WERI-Rb-1 (cell line): Measurements from ENCODE around the gene BCL7C.

Experiments used
- DNase-seq: peaks from one replicate; pipeline ENCODE4 v3.0.0-alpha.2; 2020
- H3K27ac ChIP-seq: fragments of 250-450 bp; sonication (Bioruptor Pico); 2 replicates; pipeline ENCODE4 v1.5.1; 2020; ENCODE audit warnings: mild to moderate bottlenecking, moderate library complexity
- H3K27me3 ChIP-seq: fragments of 250-450 bp; sonication (Bioruptor Pico); 2 replicates; pipeline ENCODE4 v1.5.1; 2021; ENCODE audit warnings: mild to moderate bottlenecking, low read depth, moderate library complexity; ENCODE audit not compliant: insufficient read depth, severe bottlenecking
- H3K36me3 ChIP-seq: fragments of 250-450 bp; sonication (Bioruptor Pico); 2 replicates; pipeline ENCODE4 v1.5.1; 2020; ENCODE audit warnings: mild to moderate bottlenecking, moderate library complexity
- H3K4me3 ChIP-seq: 2 replicates; pipeline ENCODE4 v1.5.1; 2011; ENCODE audit warnings: low read depth, mild to moderate bottlenecking, control low read depth, low read length
- H3K9me3 ChIP-seq: fragments of 250-450 bp; sonication (Bioruptor Pico); 2 replicates; pipeline ENCODE4 v1.5.1; 2021; ENCODE audit warnings: mild to moderate bottlenecking, moderate library complexity; ENCODE audit not compliant: severe bottlenecking
- CTCF ChIP-seq: IDR thresholded peaks from 2 replicates; pipeline ENCODE4 v1.5.1; 2011; ENCODE audit warnings: low read depth, mild to moderate bottlenecking, control low read depth, inconsistent platforms, low read length

The BCL7C gene

GRCh38 chr16:30843501-30843900, 50.4 kb downstream of the BCL7C start:
- Histone ChIP-seq H3K36me3 (no peaks in the 10 kb centered on the region), H3K27me3 (no peaks in the 10 kb centered on the region), H3K27ac (no peak overlapping the region), H3K4me3 (no peak overlapping the region), H3K9me3 (no peaks in the 10 kb centered on the region)
- no peak for DNase-seq
- no peak for TF ChIP-seq CTCF

- Histone ChIP-seq H3K27me3 (no peaks in the 10 kb centered on the region), H3K27ac (no peak overlapping the region), H3K9me3 (no peaks in the 10 kb centered on the region), H3K4me3 (no peak overlapping the region), H3K36me3 (no peaks in the 10 kb centered on the region)
- DNase-seq: no peak
- no peak for TF ChIP-seq CTCF
These were observed 50.9 kb downstream of the BCL7C start for GRCh38 chr16:30842971-30843370.

- H3K36me3 ChIP-seq: no peaks in the 10 kb centered on the region
- no peak overlapping the region for H3K4me3 ChIP-seq
- DNase-seq: no peak
- H3K9me3 ChIP-seq: no peaks in the 10 kb centered on the region
- no peak for TF ChIP-seq CTCF
- H3K27ac ChIP-seq: no peak overlapping the region
- no peaks in the 10 kb centered on the region for H3K27me3 ChIP-seq
These were observed 52.5 kb downstream of the BCL7C start for GRCh38 chr16:30841332-30841731.

GRCh38 chr16:30840611-30841010, 53.3 kb downstream of the BCL7C start:
- H3K9me3 ChIP-seq: no peaks in the 10 kb centered on the region
- no peak for DNase-seq
- no peak overlapping the region for H3K27ac ChIP-seq
- no peaks in the 10 kb centered on the region for H3K27me3 ChIP-seq
- TF ChIP-seq CTCF: no peak
- H3K4me3 ChIP-seq: no peak overlapping the region
- H3K36me3 ChIP-seq: no peaks in the 10 kb centered on the region

- Histone ChIP-seq H3K27ac (no peak overlapping the region), H3K36me3 (no peaks in the 10 kb centered on the region), H3K4me3 (no peak overlapping the region), H3K27me3 (no peaks in the 10 kb centered on the region), H3K9me3 (no peaks in the 10 kb centered on the region)
- no peak for TF ChIP-seq CTCF
- DNase-seq: no peak
These were observed 54.2 kb downstream of the BCL7C start for GRCh38 chr16:30839523-30840227.
